ENCODE results near the gene TCF25.
"Not testable (repeated sequence)": the region's sequence is repeated elsewhere in the genome, so short reads cannot be mapped to it uniquely, and the experiment has no call there.

Gene TCF25

DNA sequence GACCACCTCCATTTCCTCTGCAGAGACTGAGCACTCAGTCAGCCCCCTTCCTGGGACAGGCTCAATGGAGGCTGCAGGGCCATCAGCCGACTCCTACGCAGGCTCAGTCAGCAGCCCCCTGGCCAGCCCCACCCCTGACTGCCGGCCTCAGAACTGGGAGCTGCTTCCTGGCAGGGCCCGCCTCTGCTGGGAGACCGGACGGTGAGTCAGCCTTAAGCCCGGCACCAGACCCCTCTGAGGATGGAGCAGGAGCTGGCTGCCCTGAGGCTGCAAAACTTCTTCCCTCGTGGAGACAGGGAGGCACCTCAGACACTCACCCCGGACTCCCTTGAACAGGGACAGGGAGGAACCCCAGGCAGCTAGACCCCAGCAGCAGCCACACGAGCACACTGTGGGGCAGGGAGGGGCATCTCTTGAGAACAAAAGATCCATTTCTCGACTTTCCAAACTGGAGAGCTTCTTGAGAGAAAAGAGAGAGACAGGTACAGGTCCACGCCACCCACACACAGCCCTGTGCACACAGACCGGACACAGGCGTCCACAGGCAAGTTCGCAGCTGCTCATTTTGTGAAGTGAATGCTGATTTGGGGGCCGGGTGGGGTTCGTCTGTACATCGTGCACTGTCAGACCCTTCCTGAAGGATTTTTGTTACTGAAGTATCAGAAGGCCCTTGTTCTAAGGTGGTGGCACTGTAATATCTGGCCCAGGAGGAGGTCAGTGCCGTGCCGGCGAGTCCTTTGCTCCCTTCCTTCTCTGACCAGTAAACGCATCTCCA lies 48.5 kb downstream of the TCF25 start:
- DNase-seq: peak in 1 of 2 experiments; percentile 35

DNA sequence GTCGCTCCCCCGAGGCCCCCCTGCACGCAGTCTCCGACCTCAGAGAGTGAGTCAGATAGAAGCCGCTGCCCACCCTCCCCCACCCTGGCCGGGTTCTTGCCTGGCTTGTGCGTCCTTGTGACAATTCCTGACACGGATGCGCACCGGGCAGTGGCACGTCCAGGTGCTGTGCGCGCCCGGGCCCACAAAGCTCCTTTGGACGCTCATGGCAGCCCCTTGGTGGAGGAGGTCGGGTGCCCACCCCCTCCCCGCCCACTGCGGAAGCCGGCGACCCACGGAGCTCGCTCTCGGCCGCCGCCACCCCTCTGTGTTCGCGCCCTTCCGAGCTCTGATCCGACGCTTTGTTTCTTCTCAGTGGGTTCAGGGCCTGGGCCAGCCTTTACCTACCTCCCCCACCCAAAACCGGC lies 49.1 kb downstream of the TCF25 start:
- DNase-seq: peak in 1 of 2 experiments; percentile 64

DNA sequence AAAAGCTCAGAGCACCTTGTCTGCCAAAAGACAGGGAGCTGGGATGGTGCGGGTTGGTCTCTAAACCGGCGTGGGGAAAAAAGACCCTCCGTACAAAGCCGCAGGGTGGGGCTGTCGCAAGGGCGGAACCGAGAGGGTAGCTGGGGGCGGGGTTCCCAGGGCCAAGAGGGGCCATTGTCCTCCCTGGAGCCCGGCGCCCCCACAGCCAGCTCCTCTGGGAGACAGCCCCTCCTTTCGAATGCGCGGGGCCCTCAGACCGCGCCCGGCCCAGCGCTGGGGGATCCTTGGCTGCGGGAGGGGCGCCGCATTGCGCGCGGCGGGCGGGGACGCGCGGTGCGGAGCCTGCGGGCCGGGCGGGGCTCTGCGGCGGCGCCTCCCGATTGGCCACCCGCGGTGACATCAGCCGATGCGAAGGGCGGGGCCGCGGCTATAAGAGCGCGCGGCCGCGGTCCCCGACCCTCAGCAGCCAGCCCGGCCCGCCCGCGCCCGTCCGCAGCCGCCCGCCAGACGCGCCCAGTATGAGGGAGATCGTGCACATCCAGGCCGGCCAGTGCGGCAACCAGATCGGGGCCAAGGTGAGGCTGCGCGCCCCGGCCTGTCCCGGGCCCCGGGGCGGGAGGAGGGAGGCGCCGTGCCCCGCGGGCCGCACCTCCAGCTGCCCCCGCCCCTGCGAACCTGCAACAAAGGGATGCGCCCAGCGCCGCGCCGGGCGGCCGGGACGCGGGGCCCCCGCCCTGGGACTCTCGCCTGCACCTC lies 49.7 kb downstream of the TCF25 start, which contains the start of gene TUBB3:
TUBB3 (plus strand) TSS at position 459 of the 756 bp plus-strand sequence; CDS start at position 519, 60 bp downstream.
- DNase-seq: peak; percentile 19 to 87

DNA sequence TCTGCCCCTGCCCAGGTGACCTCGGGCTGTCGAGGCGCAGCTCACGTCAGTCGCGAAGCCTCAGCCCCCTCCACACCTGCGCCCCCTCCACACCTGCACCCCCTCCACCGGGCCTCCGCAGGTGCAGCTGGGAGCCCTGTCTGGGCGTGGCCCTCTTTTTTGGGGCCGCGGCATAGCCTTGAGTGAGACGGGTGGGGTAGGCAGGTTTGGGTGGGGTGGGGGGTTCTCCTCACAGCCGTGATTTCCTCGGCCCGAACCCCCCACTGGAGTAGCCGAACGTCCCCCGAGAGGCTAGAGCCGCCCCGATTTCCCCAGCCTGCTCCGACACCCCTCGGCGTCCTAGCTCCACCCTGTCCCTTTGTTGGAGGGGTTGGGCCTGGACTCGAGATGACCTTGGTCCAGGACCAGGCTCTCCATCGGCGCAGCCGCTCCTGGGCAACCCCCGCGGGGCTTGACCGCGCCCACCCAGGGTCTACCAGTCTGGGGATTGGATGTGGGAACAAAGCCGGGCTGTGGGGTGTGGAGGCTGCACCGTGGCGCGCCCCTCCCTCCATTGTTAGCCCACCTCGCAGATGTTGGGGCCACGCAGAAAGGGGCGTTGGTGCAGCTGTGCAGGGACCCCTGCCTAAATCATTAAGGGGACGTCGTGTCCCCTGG lies 50.4 kb downstream of the TCF25 start:
- DNase-seq: peak in 1 of 2 experiments; percentile 51

DNA sequence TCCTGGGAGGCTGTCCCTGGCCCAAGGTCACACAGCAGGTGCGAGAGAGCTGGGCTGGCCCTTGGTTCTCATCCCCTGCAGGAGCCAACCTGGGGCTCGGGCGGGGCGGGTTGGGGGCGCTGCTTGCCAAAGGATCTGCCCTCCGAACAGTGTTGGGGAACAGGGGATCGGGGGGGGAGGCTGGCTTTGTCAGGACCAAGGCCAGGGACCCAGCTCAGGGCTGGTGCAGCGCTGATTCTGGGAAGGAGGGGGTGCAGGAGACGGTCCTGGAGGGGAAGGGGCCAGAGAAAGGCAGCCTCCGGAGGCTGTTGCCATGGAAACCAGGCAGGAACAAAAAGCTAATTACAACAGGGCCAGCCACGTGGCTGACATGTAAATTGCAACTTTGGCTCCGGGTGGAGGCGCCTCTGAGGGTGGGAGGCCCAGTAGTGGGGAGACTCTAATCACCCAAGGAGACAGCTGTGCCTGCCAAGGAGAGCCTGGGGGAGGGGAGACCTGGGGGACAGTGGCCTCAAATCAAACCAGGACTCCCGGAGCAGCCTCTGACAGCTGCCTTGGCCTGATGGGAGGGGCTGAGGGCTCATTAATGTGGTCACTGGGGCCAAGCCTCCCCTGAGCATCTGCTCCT lies 51.0 kb downstream of the TCF25 start:
- peak in 1 of 2 experiments; percentile 61 for DNase-seq

DNA sequence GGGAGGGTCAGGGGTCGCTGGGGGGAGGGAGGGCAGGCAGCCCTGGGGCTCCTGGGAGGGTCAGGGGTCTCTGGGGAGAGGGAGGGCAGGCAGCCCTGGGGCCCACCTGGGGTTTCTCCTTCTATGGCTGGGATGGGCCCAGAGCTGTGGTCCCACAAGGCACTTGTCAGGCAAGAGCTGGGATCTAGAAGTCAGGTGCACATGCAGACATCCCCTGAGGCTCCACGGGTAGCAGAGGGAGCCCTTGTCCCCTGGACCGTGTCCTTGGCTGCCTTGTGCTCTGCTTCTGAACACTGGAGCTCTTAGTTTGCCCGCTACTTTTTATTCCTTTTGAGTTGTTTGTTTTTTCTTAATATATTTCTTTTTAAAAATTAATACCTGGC lies 51.5 kb downstream of the TCF25 start:
- peak; percentile 46 to 67 for DNase-seq

DNA sequence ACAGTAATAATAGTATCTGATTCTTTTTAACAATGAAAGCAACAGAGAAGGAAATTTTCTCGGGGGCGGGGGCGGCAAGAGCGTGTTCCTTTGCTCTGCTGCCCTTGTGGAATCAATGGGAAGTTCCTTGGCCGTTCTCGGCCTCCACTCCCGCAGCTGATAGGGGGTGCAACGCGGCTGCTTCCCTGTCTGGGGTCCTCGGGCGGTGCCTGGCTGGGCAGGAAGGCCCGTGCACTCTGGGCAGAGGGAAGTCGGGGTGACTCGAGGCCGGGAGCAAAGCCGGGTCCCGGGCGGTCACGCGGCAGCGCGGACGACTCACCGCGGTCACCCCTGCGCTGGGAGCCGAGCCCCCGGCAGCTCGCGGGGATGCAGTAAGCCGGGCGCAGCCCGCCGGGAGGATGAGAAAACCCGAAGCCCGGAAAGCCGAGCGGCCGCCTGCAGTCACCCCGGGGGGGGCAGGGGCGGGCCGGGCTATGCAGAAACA lies 52.2 kb downstream of the TCF25 start:
- DNase-seq: peak in 1 of 2 experiments; percentile 44

DNA sequence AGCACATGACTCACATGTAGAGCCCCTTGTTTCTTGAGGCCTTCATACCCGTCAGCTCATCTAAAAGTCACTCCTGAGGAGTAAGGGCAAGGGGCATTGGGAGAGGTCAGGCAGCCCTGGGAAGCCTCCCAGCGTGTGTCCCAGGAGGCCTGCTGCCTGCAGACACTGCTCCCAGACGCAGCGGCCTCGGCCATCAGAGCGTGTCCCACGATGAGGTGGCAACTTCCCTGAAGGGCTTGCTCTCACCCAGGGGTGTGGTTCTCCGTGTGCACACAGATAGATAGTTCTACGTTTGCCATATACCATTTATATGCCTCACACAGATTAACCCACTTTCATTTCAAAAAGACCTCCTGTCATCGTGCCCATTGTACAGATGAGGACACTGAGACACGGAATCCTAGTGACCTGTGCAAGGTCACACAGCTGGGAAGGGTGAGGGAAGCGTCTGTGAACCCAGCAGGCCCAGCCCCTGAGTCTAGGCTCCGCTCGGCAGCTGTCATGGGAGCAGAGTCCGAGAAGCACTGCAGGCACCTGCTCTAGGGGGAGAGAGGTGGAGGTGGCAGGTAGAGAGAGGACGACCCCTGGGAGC lies 58.0 kb downstream of the TCF25 start:
- DNase-seq: no peak

DNA sequence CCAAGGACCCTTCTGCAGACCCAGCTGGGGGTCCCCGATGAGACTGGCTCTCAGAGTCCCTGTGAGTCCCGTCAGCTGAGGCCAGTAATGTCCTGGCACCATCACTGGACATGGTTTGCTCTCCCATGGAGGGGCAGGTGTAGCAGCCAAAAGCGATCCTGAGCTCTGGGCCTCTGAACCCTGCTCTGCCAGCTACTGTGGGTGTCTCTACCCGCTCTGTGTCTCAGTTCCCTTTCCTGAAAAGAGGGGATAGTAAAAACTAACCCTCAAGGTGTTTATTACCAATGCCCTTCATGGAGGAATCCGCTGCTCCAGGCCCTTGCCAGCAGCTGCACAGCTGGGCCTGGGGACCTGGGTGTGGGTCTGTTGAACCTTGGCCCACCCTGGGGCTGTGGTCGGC lies 58.6 kb downstream of the TCF25 start:
- DNase-seq: no peak

DNA sequence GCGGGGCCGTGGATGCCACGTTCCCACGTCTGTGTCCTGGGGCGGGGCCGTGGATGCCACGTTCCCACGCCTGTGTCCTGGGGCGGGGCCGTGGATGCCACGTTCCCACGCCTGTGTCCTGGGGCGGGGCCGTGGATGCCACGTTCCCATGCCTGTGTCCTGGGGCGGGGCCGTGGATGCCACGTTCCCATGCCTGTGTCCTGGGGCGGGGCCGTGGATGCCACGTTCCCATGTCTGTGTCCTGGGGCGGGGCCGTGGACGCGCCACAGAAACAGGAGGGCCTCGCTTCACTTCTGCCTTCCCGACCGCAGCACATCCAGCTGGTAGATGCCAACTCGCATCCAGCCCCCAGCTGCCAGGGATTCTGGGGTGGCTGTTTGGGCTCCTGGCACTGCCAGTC lies 60.6 kb downstream of the TCF25 start:
- not testable (repeated sequence) for DNase-seq

DNA sequence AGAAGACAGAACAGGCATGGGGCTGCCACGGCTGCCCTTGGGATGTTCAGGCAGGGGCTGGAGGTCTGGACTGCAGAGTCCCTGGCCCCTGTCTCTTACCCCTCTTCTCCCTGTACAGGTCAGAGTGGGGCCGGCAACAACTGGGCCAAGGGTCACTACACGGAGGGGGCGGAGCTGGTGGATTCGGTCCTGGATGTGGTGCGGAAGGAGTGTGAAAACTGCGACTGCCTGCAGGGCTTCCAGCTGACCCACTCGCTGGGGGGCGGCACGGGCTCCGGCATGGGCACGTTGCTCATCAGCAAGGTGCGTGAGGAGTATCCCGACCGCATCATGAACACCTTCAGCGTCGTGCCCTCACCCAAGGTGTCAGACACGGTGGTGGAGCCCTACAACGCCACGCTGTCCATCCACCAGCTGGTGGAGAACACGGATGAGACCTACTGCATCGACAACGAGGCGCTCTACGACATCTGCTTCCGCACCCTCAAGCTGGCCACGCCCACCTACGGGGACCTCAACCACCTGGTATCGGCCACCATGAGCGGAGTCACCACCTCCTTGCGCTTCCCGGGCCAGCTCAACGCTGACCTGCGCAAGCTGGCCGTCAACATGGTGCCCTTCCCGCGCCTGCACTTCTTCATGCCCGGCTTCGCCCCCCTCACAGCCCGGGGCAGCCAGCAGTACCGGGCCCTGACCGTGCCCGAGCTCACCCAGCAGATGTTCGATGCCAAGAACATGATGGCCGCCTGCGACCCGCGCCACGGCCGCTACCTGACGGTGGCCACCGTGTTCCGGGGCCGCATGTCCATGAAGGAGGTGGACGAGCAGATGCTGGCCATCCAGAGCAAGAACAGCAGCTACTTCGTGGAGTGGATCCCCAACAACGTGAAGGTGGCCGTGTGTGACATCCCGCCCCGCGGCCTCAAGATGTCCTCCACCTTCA lies 61.5 kb downstream of the TCF25 start:
- DNase-seq: no peak

DNA sequence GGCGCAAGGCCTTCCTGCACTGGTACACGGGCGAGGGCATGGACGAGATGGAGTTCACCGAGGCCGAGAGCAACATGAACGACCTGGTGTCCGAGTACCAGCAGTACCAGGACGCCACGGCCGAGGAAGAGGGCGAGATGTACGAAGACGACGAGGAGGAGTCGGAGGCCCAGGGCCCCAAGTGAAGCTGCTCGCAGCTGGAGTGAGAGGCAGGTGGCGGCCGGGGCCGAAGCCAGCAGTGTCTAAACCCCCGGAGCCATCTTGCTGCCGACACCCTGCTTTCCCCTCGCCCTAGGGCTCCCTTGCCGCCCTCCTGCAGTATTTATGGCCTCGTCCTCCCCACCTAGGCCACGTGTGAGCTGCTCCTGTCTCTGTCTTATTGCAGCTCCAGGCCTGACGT lies 62.2 kb downstream of the TCF25 start:
- not testable (repeated sequence) for DNase-seq

DNA sequence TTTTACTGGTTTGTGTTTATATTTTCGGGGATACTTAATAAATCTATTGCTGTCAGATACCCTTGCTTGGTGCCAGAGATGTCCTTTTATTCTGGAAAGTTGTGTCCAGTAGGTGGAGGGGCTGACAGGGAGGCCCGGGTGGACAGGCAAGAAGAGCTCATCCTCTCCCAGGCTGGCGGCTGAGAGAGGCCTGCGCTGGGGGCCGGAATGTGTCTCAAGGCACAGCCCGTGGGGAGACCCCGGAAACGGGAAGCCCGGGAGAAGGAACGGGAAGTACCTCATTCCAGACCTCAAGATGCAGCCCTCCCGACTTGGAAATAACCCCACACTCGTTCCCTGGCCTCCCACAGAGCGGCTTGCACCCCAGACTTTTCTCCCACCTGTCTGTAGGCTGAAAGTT lies 62.6 kb downstream of the TCF25 start:
- no peak for DNase-seq

DNA sequence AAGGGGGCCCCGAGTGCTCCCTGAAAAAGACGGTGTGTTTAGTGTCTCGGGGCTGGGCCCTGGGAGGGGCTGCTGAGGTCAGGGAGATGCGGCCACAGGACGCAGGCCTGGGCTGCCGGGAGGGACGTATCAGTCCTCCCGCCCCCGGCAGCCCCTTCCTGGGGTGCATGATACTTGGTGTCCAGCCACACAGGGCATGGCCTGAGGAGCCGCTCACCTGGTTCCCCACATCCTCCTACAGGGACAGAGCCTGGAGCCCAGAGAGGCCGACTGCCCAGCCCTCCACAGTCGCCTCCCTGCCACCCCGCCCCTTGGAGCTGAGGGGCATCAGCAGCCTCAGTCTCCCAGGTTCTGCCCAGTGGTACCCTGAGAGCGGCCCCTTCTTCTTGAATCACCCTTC lies 63.1 kb downstream of the TCF25 start:
- DNase-seq: no peak

DNA sequence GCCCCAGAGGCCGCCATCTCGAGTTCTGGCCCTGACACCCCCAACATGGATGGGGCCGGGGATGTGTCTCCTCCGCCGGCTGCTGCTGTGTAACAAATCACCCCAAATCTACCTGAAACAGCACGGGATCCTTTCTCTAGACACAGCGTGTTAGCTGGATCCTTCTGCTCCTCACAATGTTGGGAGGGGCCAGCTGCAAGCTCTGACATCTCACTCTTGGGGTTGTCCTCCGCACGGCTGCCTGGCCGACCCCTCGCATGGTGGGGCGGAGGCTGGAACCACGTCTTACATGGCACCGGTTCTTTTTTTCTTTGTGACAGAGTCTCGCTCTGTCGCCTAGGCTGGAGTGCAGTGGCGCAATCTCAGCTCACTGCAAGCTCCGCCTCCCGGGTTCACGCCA lies 63.6 kb downstream of the TCF25 start:
- no peak for DNase-seq

DNA sequence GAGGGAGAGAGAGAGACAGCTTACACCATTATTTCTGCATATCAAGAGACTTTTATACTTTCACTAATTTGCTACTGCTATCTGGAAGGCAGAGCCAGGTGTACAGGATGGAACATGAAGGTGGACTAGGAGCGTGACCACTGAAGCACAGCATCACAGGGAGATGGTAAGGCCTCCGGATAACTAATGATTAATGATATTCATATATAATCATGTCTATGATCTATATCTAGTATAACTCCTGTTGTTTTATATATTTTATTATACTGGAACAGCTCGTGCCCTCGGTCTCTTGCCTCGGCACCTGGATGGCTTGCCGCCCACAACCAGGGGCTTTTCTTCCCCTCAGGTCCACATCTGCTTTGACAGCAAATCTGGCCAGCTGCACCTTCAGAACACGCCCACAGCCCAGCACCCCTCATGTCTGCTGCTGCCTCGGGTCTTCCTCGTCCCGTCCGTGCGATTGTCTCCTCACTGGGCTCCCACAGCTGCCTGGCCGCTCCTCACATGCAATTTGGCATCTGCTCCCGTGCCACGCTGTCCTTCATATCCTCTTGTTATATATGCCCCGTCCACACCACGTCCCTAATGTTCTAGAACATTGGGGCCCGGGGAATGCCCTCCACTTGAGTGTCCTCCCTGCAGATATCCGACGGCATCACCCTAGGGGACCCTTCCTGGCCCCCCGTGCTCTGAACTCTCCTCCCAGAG lies 64.9 kb downstream of the TCF25 start:
- DNase-seq: no peak

DNA sequence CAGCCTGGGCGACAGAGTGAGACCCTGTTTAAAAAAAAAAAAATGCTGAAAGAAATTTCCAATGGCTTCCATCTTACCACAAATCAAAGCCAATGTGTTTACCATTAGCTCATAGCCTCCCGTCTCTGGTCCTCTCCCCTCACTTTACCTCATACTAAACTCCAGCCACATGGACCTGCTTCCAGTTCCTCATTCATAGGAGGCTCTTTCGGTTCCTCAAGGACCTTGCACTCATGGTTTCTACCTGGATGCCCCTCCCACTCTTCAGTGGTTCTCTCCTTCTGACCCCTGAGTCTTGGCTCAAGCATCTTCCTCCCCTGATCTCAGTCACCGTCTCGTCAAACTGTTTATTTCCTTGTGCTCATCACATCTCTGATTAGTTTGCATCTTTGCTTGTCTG lies 71.4 kb downstream of the TCF25 start:
- no peak for DNase-seq

DNA sequence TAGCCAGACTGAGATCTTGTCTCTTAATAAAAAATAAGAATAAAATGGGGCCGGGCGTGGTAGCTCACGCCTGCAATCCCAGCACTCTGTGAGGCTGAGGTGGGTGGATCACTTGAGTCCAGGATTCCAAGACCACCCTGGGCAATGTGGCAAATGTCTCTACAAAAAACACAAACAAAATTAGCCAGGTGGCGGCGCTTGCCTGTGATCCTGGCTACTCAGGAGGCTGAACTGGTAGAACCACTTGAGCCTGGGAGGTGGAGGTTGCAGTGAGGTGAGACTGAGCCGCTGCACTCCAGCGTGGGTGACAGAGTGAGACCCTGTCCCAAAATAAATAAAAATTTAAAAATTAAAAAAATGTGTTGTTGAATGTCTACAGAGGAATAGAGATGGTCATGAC lies 72.3 kb downstream of the TCF25 start:
- peak in 1 of 2 experiments; percentile 35 for DNase-seq

DNA sequence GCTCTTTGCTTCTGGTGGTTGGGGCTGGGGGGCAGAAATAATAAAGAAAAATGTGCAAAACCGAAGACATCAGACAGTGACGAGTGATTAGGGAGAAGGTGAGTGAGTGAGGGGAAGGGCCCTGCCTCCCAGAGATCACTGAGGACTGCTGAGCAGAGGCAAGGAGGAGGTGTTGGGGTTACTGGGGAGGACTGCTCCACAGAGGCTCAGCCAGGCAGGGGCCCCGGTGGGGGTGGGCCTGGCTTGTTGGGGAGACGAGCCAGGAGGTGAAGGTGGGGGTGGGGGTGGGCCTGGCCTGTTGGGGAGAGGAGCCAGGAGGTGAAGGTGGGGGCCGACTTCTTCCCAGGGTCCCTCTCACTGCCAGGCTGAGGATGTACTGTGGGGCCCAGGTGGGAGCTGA lies 73.1 kb downstream of the TCF25 start:
- DNase-seq: no peak

DNA sequence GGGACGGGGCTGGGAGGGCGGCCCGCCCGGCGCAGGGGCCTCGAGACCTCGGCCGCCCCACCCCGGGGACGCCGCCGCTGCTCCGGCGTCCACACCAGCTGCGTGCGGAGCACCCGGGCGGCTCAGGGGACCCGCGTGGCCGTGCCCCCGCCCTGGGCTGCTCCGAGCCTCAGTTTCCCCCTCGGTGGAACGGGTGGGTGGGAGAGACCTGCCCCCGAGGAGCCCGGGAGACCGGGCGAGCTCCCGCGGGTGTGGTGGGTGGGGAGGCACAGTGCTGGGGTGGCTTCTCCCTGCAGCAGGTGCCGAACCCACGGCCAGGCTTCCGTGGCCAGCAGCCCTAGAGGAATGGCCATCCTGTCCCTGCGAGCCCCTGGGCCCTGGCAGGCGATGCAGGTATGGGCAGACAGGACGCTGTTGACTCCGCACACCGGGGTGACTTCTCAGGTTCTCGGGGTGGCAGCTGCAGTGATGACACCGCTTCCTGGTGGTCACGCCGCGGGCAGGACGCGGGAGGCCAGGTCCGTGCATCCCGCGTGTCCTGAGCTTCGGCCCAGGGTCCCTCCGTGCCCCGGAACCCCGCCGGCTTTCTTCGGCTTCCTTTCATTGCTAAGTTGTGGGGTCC lies 75.8 kb downstream of the TCF25 start:
- no peak for DNase-seq
